HG03196 (cell line): ENCODE measurements around the gene MLEC.
A peak's percentile ranks its signal among the peaks of the same experiment; 100 is the strongest.

Experiments
- ATAC-seq: cut with Tn5 transposase; IDR thresholded peaks from one replicate; pipeline ENCODE4 v1.9.1; 2021; ENCODE audit not compliant: unreplicated experiment

The MLEC gene, protein sequence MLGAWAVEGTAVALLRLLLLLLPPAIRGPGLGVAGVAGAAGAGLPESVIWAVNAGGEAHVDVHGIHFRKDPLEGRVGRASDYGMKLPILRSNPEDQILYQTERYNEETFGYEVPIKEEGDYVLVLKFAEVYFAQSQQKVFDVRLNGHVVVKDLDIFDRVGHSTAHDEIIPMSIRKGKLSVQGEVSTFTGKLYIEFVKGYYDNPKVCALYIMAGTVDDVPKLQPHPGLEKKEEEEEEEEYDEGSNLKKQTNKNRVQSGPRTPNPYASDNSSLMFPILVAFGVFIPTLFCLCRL

DNA sequence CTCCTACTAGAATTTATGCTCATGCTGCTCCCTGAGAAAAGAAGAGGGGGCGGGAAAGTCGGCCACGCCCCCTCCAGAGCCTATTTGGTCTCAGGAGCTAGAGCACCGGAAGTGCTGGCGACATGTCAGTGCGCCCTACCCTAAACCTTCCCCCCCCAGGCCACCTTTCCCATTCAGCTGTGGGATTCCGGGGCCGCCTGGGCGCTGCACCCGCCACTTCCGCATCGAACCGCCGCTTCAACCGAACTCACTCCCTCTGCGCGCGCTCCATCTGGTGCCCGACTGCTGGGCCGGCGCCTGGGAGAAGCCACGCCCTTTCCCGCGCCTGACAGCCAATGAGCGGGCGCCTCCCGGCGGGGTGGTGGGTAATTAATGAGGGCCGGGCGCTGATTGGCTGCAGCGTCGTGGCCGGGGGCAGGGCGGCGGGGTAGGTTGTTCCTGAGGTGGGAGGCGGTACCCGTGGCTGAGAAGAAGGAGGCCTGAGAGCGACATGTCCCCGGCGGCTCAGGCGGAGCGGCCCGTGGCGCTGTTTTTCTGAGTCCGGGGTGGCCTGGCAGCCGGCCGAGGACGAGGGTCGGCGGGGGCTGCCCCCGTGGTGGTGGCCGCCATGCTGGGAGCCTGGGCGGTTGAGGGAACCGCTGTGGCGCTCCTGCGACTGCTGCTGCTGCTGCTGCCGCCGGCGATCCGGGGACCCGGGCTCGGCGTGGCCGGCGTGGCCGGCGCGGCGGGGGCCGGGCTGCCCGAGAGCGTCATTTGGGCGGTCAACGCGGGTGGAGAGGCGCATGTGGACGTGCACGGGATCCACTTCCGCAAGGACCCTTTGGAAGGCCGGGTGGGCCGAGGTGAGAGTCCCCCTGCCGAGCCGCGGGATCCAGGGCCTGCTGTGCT, at the start of gene MLEC:
Gene MLEC (plus strand): TSS at position 460 of the 888 bp plus-strand sequence. CDS start 148 bp downstream, at position 608.
- peak; percentile 68 for ATAC-seq

GRCh38 chr12:120639771-120640721, 46.9 kb upstream of the MLEC start, which contains the start of gene CABP1:
CABP1 (plus strand) TSS chr12:120640626; CDS start chr12:120640686, 60 bp downstream.
- peak; percentile 50 for ATAC-seq

DNA sequence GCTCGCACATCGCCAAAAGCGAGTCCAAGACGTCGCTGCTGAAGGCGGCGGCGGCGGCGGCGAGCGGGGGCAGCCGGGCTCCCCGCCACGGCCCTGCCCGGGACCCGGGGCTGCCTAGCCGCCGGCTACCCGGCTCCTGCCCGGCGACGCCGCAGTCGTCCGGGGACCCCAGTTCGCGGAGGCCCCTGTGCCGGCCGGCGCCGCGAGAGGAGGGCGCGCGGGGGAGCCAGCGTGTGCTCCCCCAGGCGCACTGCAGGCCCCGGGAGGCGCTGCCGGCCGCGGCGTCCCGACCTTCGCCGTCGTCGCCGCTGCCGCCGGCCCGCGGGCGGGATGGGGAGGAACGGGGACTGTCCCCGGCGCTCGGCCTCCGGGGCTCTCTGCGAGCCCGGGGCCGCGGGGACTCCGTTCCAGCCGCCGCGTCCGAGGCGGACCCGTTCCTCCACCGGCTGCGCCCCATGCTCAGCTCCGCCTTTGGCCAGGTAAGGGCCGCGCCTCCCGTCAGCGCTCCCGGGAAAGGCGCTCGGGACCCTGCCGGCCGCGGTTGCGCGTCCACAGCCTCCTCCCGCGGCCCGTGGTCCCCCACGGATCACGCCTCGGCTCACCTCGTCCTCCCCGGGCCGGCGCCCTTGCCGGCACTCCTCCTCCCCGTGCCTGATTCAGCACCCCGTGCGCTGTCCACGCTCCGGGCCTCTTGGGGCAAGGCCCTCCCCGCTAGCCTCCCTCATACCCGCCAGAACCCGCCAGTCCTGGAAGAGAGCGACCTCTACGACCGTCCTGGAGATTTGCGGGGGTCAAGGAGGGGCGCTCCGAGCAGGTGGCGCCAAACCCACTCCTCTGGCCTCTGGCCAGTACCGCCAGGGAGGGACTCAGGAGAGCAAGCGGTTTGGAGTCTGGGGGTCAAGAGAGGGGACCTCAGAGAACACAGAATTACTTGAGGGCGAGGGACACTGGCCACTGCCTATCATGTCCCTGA, 45.8 kb upstream of the MLEC start:
- ATAC-seq: peak; percentile 48

DNA sequence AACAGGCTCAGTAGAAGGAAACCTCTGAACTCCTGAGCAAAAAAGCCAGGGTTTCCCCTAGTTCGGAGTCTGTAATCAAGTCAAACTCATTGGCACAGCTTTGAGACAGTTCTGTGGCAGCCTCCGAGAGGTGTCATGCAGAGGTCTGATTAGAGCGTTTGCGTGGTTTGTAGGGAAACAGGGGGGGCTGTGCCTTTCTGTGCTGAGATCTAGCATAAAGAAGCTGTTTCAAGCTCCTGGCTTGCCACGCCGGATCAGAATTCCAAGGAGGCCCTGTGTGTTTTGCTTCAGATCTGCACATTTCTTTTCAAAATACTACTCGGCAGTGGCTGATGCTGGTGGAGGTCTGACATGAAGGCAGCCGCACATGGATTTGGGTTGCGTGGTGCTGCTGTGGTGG, 44.8 kb upstream of the MLEC start:
- ATAC-seq: no peak

DNA sequence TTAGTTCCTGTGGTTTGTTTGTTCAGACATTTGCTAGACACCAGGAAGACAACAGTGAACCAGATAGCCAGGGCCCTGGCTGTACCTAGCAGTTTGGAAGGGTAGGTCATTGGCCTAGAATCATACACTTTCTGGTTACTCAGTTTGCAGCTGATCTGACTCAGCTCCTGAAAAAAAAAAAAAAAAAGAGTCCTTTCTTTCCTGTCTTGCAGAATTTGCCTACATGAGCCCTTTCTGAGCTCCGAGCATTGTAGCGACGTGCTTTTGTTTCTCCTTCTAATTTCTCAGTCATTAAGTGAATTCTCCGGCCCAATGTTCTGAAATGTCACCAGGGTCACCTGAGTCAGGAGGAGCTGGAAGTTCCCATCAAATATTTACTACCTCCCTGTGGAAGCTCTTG, 44.1 kb upstream of the MLEC start:
- ATAC-seq: no peak

- no peak for ATAC-seq
Observed at GRCh38 chr12:120643574-120643973, 43.4 kb upstream of the MLEC start.

DNA sequence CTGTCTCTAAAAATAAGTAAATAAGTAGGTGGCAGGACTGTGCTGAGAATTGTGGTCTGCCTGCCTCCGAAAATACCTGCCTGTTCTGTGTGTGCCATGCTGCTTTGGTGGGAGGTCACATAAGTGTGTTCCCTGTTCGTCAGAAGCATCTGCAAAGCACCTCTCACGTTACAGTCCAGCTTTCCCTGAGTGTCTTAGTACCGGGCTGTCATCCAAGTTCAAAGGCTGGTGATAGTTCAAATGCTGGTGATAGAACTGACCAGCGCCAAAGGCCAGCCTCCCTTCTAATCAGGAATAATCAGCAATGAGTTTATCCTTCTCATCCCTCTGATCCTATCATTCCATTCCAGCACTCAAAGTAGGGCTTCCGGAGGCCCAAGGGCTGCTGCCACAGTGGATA, 40.9 kb upstream of the MLEC start:
- ATAC-seq: no peak

DNA sequence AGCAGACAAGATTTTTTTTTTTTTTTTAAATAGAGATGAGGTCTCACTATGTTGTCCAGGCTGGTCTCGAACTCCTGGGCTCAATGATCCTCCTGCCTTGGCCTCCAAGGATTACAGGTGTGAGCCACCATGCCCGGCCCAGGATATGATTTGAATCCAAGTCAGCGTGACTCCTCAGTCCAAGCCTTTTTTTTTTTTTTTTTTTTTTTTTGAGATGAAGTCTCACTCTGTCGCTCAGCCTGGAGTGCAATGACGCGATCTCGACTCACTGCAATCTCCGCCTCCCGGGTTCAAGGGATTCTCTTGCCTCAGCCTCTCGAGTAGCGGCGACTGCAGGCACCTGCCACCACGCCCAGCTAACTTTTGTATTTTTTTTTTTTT, 39.6 kb upstream of the MLEC start:
- no peak for ATAC-seq

- ATAC-seq: no peak
Observed at GRCh38 chr12:120649442-120650232, 37.3 kb upstream of the MLEC start.

- ATAC-seq: no peak
Observed at GRCh38 chr12:120650233-120650690, 36.7 kb upstream of the MLEC start.

DNA sequence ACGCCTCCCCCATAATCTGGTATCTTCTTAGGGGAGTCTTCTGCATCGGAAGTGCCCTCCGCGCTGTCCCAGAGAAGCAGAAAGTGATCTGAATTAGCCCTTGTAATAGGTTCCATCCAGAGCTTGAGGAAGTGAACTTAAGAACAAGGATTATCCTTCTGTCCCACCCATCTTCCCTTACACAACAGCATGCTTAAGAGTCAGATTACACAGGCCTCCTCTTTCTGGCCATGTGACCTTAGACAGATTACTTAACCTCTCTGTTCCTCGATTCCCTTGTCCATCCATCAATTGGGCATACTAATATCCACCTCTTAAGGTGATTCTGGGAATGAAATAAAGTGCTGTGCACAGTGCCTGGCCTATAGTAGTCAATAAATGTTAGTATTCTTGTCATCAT, 35.1 kb upstream of the MLEC start:
- no peak for ATAC-seq

GRCh38 chr12:120652656-120653435, 34.1 kb upstream of the MLEC start:
- ATAC-seq: no peak

DNA sequence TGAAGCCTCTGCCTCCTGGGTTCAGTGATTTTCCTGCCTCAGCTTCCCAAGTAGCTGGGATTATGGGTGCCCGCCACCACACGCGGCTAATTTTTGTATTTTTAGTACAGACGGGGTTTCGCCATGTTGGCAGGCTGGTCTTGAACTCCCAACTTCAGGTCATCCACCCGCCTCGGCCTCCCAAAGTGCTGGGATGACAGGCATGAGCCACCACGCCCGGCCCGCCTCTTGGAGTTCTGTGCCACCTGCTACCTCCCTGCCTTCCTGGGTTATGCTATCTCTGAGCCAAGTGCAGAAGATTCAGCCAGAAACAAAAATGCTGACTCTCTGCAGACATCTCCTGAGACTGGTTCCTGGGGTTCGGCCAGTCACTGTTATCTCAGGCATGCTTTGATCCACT, 33.3 kb upstream of the MLEC start:
- no peak for ATAC-seq

DNA sequence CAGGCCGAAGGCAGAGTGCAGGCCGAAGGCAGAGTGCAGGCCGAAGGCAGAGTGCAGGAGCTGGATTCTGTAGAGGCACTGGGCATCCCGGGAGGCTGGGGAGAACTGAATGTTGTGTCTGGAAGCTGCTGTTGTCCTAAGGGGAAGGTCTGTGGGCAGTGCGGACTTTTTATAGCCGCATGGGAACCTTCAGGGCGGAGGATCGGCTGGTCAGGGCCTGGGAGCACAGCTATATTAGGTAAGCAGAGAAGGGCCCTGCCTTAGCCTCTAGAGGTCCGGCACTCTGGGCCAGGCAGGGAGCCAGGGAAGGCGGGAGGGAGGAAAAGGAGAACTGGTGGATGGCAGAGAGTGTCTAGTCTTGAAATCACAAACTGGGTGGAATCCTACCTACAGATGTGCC, 32.3 kb upstream of the MLEC start:
- ATAC-seq: no peak

DNA sequence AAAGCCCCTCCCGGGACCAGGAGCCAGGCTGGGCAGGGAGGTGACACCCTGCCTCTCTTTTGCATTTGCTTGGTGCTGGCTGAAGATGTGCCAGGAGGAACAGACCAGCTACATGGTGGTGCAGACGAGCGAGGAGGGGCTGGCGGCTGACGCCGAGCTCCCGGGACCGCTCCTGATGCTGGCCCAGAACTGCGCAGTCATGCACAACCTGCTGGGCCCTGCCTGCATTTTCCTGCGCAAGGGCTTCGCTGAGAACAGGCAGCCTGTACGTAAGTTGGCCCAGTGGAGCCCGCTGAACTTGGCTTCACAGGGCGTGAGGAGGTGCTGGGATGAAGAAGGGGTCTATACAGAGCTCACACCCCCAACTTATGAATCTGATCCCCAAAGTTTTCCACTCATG, 30.9 kb upstream of the MLEC start:
- ATAC-seq: no peak

GRCh38 chr12:120658286-120659150, 28.4 kb upstream of the MLEC start:
- no peak for ATAC-seq

- ATAC-seq: no peak
Observed at GRCh38 chr12:120659151-120659525, 27.8 kb upstream of the MLEC start.
